ENCODE results near the gene RGS3. TPM values are rescaled to one million over a fixed set of nuclear protein-coding genes. Genes with fewer than 3 reads are reported as not detected.

RGS3 gene
- total and polyA plus RNA-seq, 10 of the 15 experiments (the other 5 are each of a cell fraction or from before 2014, with no cell fraction given) = 2.9 to 138 (median 28.8) TPM

DNA sequence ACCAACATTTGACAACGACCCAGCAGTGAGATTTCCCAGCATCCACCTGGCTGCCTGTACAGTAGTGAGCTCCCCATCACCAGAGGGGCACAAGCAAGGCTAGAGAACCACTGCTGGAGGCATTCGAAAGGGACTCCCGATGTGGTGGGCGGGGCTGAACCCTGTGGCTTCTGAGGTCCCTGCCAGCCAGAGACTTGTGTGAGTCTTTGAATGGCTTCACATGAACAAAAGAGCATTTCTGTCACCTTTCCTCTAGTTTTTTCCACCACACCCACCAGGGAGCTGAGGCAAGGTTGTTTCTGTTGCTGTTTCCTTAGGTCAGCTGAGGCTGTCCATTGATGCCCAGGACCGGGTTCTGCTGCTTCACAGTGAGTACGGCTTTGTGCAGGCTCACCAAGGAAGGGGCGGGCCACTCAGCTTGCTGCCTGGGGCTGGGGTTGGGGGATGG lies 15.7 kb downstream of the RGS3 start:
- ChIA-PET SMC1A (ENCODE audit: uncharacterized antibody, unreplicated experiment) (no interaction called here), CTCF (interaction anchor here (1.0 kb wide), 1 partner anchor 69 kb away, joined by 4 read pairs; the partner anchor contains the start of genes C9orf43 and POLE3), RAD21 (ENCODE audit: unreplicated experiment) (interaction anchor here (1.0 kb wide), 1 partner anchor 33 kb away, joined by 3 read pairs; no protein-coding TSS in a partner anchor), POLR2A (no interaction called here)
- H3K4me1 ChIP-seq (ENCODE audit: control insufficient read depth, insufficient read depth, low read length) = no peaks in the 10 kb centered on the region
- no peaks in the 10 kb centered on the region; a peak in 1 of 4 replicates for H3K27me3 ChIP-seq (replicated peaks in 1 of 2; ENCODE audit: control insufficient read depth in 2 of 2, insufficient read depth in 2 of 2, low read length in 1 of 2)
- TF ChIP-seq KAT2A (conservative IDR thresholded peaks at IDR 0.05; ENCODE audit: control insufficient read depth, low read depth, low read length) (no peak), MTA2 (IDR thresholded peaks at IDR 0.05; ENCODE audit: low read depth) (no peak), EP300 (IDR thresholded peaks at IDR 0.05; ENCODE audit: borderline replicate concordance in 1 of 2, control insufficient read depth in 1 of 2, low read depth in 2 of 2, low read length in 2 of 2) (no peak)
- TF ChIP-seq, protein P1, sequence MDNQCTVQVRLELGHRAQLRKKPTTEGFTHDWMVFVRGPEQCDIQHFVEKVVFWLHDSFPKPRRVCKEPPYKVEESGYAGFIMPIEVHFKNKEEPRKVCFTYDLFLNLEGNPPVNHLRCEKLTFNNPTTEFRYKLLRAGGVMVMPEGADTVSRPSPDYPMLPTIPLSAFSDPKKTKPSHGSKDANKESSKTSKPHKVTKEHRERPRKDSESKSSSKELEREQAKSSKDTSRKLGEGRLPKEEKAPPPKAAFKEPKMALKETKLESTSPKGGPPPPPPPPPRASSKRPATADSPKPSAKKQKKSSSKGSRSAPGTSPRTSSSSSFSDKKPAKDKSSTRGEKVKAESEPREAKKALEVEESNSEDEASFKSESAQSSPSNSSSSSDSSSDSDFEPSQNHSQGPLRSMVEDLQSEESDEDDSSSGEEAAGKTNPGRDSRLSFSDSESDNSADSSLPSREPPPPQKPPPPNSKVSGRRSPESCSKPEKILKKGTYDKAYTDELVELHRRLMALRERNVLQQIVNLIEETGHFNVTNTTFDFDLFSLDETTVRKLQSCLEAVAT (IDR thresholded peaks at IDR 0.05) = no peak
- TF ChIP-seq, protein P2, sequence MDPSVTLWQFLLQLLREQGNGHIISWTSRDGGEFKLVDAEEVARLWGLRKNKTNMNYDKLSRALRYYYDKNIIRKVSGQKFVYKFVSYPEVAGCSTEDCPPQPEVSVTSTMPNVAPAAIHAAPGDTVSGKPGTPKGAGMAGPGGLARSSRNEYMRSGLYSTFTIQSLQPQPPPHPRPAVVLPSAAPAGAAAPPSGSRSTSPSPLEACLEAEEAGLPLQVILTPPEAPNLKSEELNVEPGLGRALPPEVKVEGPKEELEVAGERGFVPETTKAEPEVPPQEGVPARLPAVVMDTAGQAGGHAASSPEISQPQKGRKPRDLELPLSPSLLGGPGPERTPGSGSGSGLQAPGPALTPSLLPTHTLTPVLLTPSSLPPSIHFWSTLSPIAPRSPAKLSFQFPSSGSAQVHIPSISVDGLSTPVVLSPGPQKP (IDR thresholded peaks at IDR 0.05; ENCODE audit: low read depth, low read length) = no peak
- TF ChIP-seq, protein P3, sequence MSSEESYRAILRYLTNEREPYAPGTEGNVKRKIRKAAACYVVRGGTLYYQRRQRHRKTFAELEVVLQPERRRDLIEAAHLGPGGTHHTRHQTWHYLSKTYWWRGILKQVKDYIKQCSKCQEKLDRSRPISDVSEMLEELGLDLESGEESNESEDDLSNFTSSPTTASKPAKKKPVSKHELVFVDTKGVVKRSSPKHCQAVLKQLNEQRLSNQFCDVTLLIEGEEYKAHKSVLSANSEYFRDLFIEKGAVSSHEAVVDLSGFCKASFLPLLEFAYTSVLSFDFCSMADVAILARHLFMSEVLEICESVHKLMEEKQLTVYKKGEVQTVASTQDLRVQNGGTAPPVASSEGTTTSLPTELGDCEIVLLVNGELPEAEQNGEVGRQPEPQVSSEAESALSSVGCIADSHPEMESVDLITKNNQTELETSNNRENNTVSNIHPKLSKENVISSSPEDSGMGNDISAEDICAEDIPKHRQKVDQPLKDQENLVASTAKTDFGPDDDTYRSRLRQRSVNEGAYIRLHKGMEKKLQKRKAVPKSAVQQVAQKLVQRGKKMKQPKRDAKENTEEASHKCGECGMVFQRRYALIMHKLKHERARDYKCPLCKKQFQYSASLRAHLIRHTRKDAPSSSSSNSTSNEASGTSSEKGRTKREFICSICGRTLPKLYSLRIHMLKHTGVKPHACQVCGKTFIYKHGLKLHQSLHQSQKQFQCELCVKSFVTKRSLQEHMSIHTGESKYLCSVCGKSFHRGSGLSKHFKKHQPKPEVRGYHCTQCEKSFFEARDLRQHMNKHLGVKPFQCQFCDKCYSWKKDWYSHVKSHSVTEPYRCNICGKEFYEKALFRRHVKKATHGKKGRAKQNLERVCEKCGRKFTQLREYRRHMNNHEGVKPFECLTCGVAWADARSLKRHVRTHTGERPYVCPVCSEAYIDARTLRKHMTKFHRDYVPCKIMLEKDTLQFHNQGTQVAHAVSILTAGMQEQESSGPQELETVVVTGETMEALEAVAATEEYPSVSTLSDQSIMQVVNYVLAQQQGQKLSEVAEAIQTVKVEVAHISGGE (CRISPR knock-in tag; IDR thresholded peaks at IDR 0.05) = no peak
- TF ChIP-seq, protein P4, sequence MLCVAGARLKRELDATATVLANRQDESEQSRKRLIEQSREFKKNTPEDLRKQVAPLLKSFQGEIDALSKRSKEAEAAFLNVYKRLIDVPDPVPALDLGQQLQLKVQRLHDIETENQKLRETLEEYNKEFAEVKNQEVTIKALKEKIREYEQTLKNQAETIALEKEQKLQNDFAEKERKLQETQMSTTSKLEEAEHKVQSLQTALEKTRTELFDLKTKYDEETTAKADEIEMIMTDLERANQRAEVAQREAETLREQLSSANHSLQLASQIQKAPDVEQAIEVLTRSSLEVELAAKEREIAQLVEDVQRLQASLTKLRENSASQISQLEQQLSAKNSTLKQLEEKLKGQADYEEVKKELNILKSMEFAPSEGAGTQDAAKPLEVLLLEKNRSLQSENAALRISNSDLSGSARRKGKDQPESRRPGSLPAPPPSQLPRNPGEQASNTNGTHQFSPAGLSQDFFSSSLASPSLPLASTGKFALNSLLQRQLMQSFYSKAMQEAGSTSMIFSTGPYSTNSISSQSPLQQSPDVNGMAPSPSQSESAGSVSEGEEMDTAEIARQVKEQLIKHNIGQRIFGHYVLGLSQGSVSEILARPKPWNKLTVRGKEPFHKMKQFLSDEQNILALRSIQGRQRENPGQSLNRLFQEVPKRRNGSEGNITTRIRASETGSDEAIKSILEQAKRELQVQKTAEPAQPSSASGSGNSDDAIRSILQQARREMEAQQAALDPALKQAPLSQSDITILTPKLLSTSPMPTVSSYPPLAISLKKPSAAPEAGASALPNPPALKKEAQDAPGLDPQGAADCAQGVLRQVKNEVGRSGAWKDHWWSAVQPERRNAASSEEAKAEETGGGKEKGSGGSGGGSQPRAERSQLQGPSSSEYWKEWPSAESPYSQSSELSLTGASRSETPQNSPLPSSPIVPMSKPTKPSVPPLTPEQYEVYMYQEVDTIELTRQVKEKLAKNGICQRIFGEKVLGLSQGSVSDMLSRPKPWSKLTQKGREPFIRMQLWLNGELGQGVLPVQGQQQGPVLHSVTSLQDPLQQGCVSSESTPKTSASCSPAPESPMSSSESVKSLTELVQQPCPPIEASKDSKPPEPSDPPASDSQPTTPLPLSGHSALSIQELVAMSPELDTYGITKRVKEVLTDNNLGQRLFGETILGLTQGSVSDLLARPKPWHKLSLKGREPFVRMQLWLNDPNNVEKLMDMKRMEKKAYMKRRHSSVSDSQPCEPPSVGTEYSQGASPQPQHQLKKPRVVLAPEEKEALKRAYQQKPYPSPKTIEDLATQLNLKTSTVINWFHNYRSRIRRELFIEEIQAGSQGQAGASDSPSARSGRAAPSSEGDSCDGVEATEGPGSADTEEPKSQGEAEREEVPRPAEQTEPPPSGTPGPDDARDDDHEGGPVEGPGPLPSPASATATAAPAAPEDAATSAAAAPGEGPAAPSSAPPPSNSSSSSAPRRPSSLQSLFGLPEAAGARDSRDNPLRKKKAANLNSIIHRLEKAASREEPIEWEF (IDR thresholded peaks at IDR 0.05; ENCODE audit: insufficient replicate concordance, low read depth, low read length) = no peak
- TF ChIP-seq, protein P5, sequence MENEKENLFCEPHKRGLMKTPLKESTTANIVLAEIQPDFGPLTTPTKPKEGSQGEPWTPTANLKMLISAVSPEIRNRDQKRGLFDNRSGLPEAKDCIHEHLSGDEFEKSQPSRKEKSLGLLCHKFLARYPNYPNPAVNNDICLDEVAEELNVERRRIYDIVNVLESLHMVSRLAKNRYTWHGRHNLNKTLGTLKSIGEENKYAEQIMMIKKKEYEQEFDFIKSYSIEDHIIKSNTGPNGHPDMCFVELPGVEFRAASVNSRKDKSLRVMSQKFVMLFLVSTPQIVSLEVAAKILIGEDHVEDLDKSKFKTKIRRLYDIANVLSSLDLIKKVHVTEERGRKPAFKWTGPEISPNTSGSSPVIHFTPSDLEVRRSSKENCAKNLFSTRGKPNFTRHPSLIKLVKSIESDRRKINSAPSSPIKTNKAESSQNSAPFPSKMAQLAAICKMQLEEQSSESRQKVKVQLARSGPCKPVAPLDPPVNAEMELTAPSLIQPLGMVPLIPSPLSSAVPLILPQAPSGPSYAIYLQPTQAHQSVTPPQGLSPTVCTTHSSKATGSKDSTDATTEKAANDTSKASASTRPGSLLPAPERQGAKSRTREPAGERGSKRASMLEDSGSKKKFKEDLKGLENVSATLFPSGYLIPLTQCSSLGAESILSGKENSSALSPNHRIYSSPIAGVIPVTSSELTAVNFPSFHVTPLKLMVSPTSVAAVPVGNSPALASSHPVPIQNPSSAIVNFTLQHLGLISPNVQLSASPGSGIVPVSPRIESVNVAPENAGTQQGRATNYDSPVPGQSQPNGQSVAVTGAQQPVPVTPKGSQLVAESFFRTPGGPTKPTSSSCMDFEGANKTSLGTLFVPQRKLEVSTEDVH (IDR thresholded peaks at IDR 0.05; ENCODE audit: low read depth, partially characterized antibody) = no peak
- intact Hi-C loops (cut with micrococcal nuclease; ENCODE audit: unreplicated experiment) = no loop called here
- no peaks in the 10 kb centered on the region for H3K9me3 ChIP-seq (replicated peaks; ENCODE audit: control insufficient read depth, insufficient read depth, low read length)
- H3K4me2 ChIP-seq (ENCODE audit: control insufficient read depth, insufficient read depth) = no peak overlapping the region
- H2AFZ ChIP-seq (ENCODE audit: control insufficient read depth, low read depth, low read length) = no peak overlapping the region
- H3K79me2 ChIP-seq (ENCODE audit: control insufficient read depth, insufficient read depth, low read length) = no peaks in the 10 kb centered on the region
- DNase-seq (ENCODE audit: low read depth, low spot score) = no peak
- H3K36me3 ChIP-seq (ENCODE audit: control insufficient read depth in 2 of 2, insufficient read depth in 2 of 2, low read length in 1 of 2) = no peaks in the 10 kb centered on the region
- no peak for FAIRE-seq
- in situ Hi-C loops (cut with MboI) = no loop called here
- H3K4me3 ChIP-seq = no peak overlapping the region
- no peaks in the 10 kb centered on the region for H4K20me1 ChIP-seq (ENCODE audit: control insufficient read depth, insufficient read depth)
- H3K27ac ChIP-seq (ENCODE audit: control insufficient read depth, insufficient read depth) = no peak overlapping the region
- WGBS (ENCODE audit: insufficient coverage, insufficient replicate concordance, low lambda C conversion rate, missing lambda C conversion rate) = 49% methylated on average over 7 of the region's 7 CpGs
- no peak overlapping the region for H3K9ac ChIP-seq (ENCODE audit: control insufficient read depth, insufficient read depth, low read length)
- no peak for ATAC-seq
- no TSS peak for BruUV-seq (replicated peaks)

Data from GM12878 (cell line).